GM18499 (cell line): ENCODE results near the gene ABCA12.

Source experiments
- ATAC-seq: cut with Tn5 transposase; IDR thresholded peaks from one replicate; pipeline ENCODE4 v1.9.1; 2021; ENCODE audit warnings: moderate number of reproducible peaks; ENCODE audit not compliant: insufficient read depth, unreplicated experiment

ABCA12 gene

GRCh38 chr2:215049341-215049740, 89.1 kb downstream of the ABCA12 start:
- ATAC-seq = no peak

GRCh38 chr2:215038421-215038820, 100.0 kb downstream of the ABCA12 start:
- ATAC-seq = no peak

- no peak for ATAC-seq
Measured at GRCh38 chr2:215036314-215036713, 102.1 kb downstream of the ABCA12 start.

- ATAC-seq = no peak
Measured at GRCh38 chr2:215034154-215034553, 104.3 kb downstream of the ABCA12 start.

GRCh38 chr2:215032153-215032552, 106.3 kb downstream of the ABCA12 start:
- ATAC-seq = peak; percentile 64

GRCh38 chr2:215031321-215031720, 107.1 kb downstream of the ABCA12 start:
- no peak for ATAC-seq

GRCh38 chr2:215029936-215030335, 108.5 kb downstream of the ABCA12 start:
- ATAC-seq = no peak

GRCh38 chr2:215028231-215028630, 110.2 kb downstream of the ABCA12 start:
- no peak for ATAC-seq

GRCh38 chr2:215027779-215028178, 110.6 kb downstream of the ABCA12 start:
- no peak for ATAC-seq

- no peak for ATAC-seq
Measured at GRCh38 chr2:215022910-215023309, 115.5 kb downstream of the ABCA12 start.

GRCh38 chr2:215022418-215022817, 116.0 kb downstream of the ABCA12 start:
- no peak for ATAC-seq

GRCh38 chr2:215020283-215020682, 118.1 kb downstream of the ABCA12 start:
- ATAC-seq = no peak

- no peak for ATAC-seq
Measured at GRCh38 chr2:215019521-215020145, 118.8 kb downstream of the ABCA12 start.

- peak; percentile 31 for ATAC-seq
Measured at GRCh38 chr2:215019085-215019484, 119.3 kb downstream of the ABCA12 start.

- no peak for ATAC-seq
Measured at GRCh38 chr2:215015421-215015820, 123.0 kb downstream of the ABCA12 start.

- no peak for ATAC-seq
Measured at GRCh38 chr2:215010390-215010789, 128.0 kb downstream of the ABCA12 start.

GRCh38 chr2:215003001-215003400, 135.4 kb downstream of the ABCA12 start:
- ATAC-seq = no peak

GRCh38 chr2:215002500-215002899, 135.9 kb downstream of the ABCA12 start:
- no peak for ATAC-seq

GRCh38 chr2:215000721-215001120, 137.7 kb downstream of the ABCA12 start:
- no peak for ATAC-seq

GRCh38 chr2:214995926-214996670, 142.3 kb downstream of the ABCA12 start:
- ATAC-seq = peak; percentile 93

GRCh38 chr2:214995409-214995808, 143.0 kb downstream of the ABCA12 start:
- no peak for ATAC-seq

GRCh38 chr2:214992911-214993310, 145.5 kb downstream of the ABCA12 start:
- ATAC-seq = no peak
